NCI-H1417 treated with DMSO at 0.1 percent for 48 hours (cell line): ENCODE measurements around the gene SDHAF2.
"Not testable (repeated sequence)": the region's sequence is repeated elsewhere in the genome, so short reads cannot be mapped to it uniquely, and the experiment has no call there.

ENCODE experiments used
- DNase-seq: peaks from one replicate; lab custom pipeline; 2025; lab: John Stamatoyannopoulos, UW

SDHAF2 gene

GRCh38 chr11:61429691-61430582 lies at the start of gene SDHAF2, which contains the start of gene CPSF7:
TSS of gene SDHAF2 (plus strand) at chr11:61430124. CDS start at chr11:61430147, 23 bp downstream.
TSS of gene CPSF7 (minus strand) at chr11:61429975. CDS start at chr11:61429235, 740 bp downstream.
- peak; percentile 86 for DNase-seq

GRCh38 chr11:61380884-61381283 lies 49.0 kb upstream of the SDHAF2 start:
- no peak for DNase-seq

- not testable (repeated sequence) for DNase-seq
These were observed 46.1 kb upstream of the SDHAF2 start for GRCh38 chr11:61383859-61384258.

- DNase-seq = no peak
These were observed 45.4 kb upstream of the SDHAF2 start for GRCh38 chr11:61384271-61385242.

- DNase-seq = no peak
These were observed 39.8 kb upstream of the SDHAF2 start for GRCh38 chr11:61390161-61390560.

GRCh38 chr11:61392981-61393595 lies 36.8 kb upstream of the SDHAF2 start:
- no peak for DNase-seq

- DNase-seq = no peak
These were observed 28.8 kb upstream of the SDHAF2 start for GRCh38 chr11:61401173-61401572.

GRCh38 chr11:61401573-61401972 lies 28.4 kb upstream of the SDHAF2 start:
- DNase-seq = no peak

GRCh38 chr11:61403658-61404057 lies 26.3 kb upstream of the SDHAF2 start:
- no peak for DNase-seq

- no peak for DNase-seq
These were observed 25.8 kb upstream of the SDHAF2 start for GRCh38 chr11:61404103-61404502.

- DNase-seq = no peak
These were observed 25.3 kb upstream of the SDHAF2 start for GRCh38 chr11:61404641-61405040.

GRCh38 chr11:61406067-61406466 lies 23.9 kb upstream of the SDHAF2 start:
- no peak for DNase-seq

- DNase-seq = no peak
These were observed 22.8 kb upstream of the SDHAF2 start for GRCh38 chr11:61406991-61407728.

GRCh38 chr11:61411589-61411988 lies 18.3 kb upstream of the SDHAF2 start:
- DNase-seq = no peak

- DNase-seq = no peak
These were observed 16.4 kb upstream of the SDHAF2 start for GRCh38 chr11:61413496-61413895.

GRCh38 chr11:61414547-61414946 lies 15.4 kb upstream of the SDHAF2 start:
- DNase-seq = no peak

- DNase-seq = no peak
These were observed 14.5 kb upstream of the SDHAF2 start for GRCh38 chr11:61415381-61415780.

GRCh38 chr11:61416941-61417340 lies 13.0 kb upstream of the SDHAF2 start:
- no peak for DNase-seq

- no peak for DNase-seq
These were observed 12.3 kb upstream of the SDHAF2 start for GRCh38 chr11:61417670-61418069.

GRCh38 chr11:61418136-61418535 lies 11.8 kb upstream of the SDHAF2 start:
- no peak for DNase-seq

- no peak for DNase-seq
These were observed 7.7 kb upstream of the SDHAF2 start for GRCh38 chr11:61422226-61422625.
